SK-N-SH (cell line): ENCODE results near the gene PPP1R2C.

Experiments used
- EP300 ChIP-seq, 2 experiments: IDR thresholded peaks; 2 replicates each; pipeline versions ENCODE4 v1.4.0 to v1.6.1; 2012; ENCODE audit warnings: borderline replicate concordance in 1 of 2, low read depth in 1 of 2, low read length in 1 of 2
- RFX5 ChIP-seq: IDR thresholded peaks from 2 replicates; pipeline ENCODE4 v1.6.1; 2012; ENCODE audit warnings: mild to moderate bottlenecking, improper control_type of control experiment, low read length
- TEAD4 ChIP-seq: IDR thresholded peaks from 2 replicates; pipeline ENCODE4 v1.4.0; 2012; ENCODE audit warnings: mild to moderate bottlenecking, borderline replicate concordance; ENCODE audit not compliant: insufficient read depth
- USF1 ChIP-seq: IDR thresholded peaks from 2 replicates; pipeline ENCODE4 v1.4.0; 2012; ENCODE audit warnings: low read depth, borderline replicate concordance
- TF ChIP-seq, protein P1 (sequence below): fragments of 200-600 bp; sonication (generic); IDR thresholded peaks from 2 replicates; pipeline ENCODE4 v1.6.1; 2017; ENCODE audit warnings: antibody characterized with exemption, mild to moderate bottlenecking, moderate library complexity
- TF ChIP-seq, protein P2 (sequence below): fragments of 150-350 bp; IDR thresholded peaks from 2 replicates; pipeline ENCODE4 v1.6.1; 2017; ENCODE audit warnings: antibody characterized with exemption, low read length, low read depth, borderline replicate concordance

GRCh38 chrX:42803320-42803719, 25.4 kb upstream of the PPP1R2C start:
- TF ChIP-seq, protein P1, sequence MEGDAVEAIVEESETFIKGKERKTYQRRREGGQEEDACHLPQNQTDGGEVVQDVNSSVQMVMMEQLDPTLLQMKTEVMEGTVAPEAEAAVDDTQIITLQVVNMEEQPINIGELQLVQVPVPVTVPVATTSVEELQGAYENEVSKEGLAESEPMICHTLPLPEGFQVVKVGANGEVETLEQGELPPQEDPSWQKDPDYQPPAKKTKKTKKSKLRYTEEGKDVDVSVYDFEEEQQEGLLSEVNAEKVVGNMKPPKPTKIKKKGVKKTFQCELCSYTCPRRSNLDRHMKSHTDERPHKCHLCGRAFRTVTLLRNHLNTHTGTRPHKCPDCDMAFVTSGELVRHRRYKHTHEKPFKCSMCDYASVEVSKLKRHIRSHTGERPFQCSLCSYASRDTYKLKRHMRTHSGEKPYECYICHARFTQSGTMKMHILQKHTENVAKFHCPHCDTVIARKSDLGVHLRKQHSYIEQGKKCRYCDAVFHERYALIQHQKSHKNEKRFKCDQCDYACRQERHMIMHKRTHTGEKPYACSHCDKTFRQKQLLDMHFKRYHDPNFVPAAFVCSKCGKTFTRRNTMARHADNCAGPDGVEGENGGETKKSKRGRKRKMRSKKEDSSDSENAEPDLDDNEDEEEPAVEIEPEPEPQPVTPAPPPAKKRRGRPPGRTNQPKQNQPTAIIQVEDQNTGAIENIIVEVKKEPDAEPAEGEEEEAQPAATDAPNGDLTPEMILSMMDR = no peak
- TF ChIP-seq RFX5 (no peak), USF1 (no peak), TEAD4 (no peak), EP300 (IDR thresholded peaks at IDR 0.05; ENCODE audit: borderline replicate concordance in 1 of 2, low read depth in 1 of 2, low read length in 1 of 2) (no peak)
- TF ChIP-seq, protein P2, sequence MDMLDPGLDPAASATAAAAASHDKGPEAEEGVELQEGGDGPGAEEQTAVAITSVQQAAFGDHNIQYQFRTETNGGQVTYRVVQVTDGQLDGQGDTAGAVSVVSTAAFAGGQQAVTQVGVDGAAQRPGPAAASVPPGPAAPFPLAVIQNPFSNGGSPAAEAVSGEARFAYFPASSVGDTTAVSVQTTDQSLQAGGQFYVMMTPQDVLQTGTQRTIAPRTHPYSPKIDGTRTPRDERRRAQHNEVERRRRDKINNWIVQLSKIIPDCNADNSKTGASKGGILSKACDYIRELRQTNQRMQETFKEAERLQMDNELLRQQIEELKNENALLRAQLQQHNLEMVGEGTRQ = no peak
